Neural progenitor cell (in vitro differentiated cells): ENCODE measurements around the gene UNC5A.

Source experiments
- CTCF ChIP-seq: fragments of 200-600 bp; sonication (generic); IDR thresholded peaks from 2 replicates; pipeline ENCODE4 v1.5.1; 2017; ENCODE audit warnings: antibody characterized with exemption, mild to moderate bottlenecking
- EZH2 ChIP-seq: fragments of 200-600 bp; sonication (generic); IDR thresholded peaks from 2 replicates; pipeline ENCODE4 v1.6.1; 2017; ENCODE audit warnings: antibody characterized with exemption, mild to moderate bottlenecking, moderate library complexity
- EZH2phosphoT487 ChIP-seq: fragments of 200-600 bp; sonication (generic); IDR thresholded peaks from 2 replicates; pipeline ENCODE4 v1.6.1; 2017; ENCODE audit warnings: antibody characterized with exemption

- TF ChIP-seq CTCF: no peak
- TF ChIP-seq EZH2phosphoT487: no peak
- TF ChIP-seq EZH2: no peak
These were observed 33.3 kb downstream of the UNC5A start for GRCh38 chr5:176843673-176844072.
